IMR-90 (cell line): ENCODE measurements around the gene OSBPL1A. TPM values are rescaled to one million over a fixed set of nuclear protein-coding genes. Genes with fewer than 3 reads are reported as not detected.

ENCODE experiments used
- ATAC-seq: fragments of 200-7000 bp; cut with Tn5 transposase; 2 replicates; pipeline ENCODE4 v1.9.1; 2020; ENCODE audit warnings: low read depth, mild to moderate bottlenecking, moderate library complexity
- BruUV-seq: library from RNA; stranded (reverse); fragments of 400-500 nt; replicated peaks from 2 replicates; lab custom pipeline; 2021; lab: Mats Ljungman, UMichigan
- CTCF ChIA-PET: fragments of 300-600 bp; formaldehyde crosslinking; extraction: SDS; loops from one replicate; lab custom pipeline; 2021; ENCODE audit warnings: antibody characterized with exemption; lab: Yijun Ruan, JAX
- POLR2A ChIA-PET: fragments of 300-600 bp; sonication (Branson Sonifier 250); formaldehyde crosslinking; loops from one replicate; lab custom pipeline; 2022; ENCODE audit warnings: antibody characterized with exemption; ENCODE audit not compliant: unreplicated experiment; lab: Charles Lee
- DNase-seq: peaks from one replicate; pipeline ENCODE4 v3.0.0; 2013
- H2AFZ ChIP-seq: replicated peaks from 2 replicates; pipeline ENCODE3; 2013; ENCODE audit warnings: low read length, mild to moderate bottlenecking; ENCODE audit not compliant: poor library complexity
- H2AK5ac ChIP-seq: 2 replicates; pipeline ENCODE4 v1.6.1; 2013; ENCODE audit warnings: low read depth, low read length, inconsistent platforms
- H2AK9ac ChIP-seq: replicated peaks from 2 replicates; pipeline ENCODE3; 2013; ENCODE audit warnings: mild to moderate bottlenecking, low read depth, low read length, moderate library complexity; ENCODE audit not compliant: poor library complexity
- H2BK120ac ChIP-seq: 2 replicates; pipeline ENCODE4 v1.6.1; 2013; ENCODE audit warnings: low read depth, low read length, inconsistent platforms
- H2BK15ac ChIP-seq: 3 replicates; pipeline ENCODE4 v1.6.1; 2013; ENCODE audit warnings: low read depth, low read length, inconsistent platforms
- H2BK20ac ChIP-seq: 2 replicates; pipeline ENCODE4 v1.6.1; 2013; ENCODE audit warnings: low read depth, mild to moderate bottlenecking, inconsistent platforms, low read length, moderate library complexity
- H2BK5ac ChIP-seq: 2 replicates; pipeline ENCODE4 v1.6.1; 2013; ENCODE audit warnings: mild to moderate bottlenecking, low read depth, low read length, inconsistent platforms; ENCODE audit not compliant: poor library complexity, severe bottlenecking
- H3K14ac ChIP-seq: replicated peaks from 2 replicates; pipeline ENCODE4 v1.6.1; 2013; ENCODE audit warnings: low read depth, low read length, inconsistent platforms
- H3K18ac ChIP-seq: 2 replicates; pipeline ENCODE4 v1.6.1; 2013; ENCODE audit warnings: low read depth, low read length, control low read depth
- H3K23ac ChIP-seq: 2 replicates; pipeline ENCODE4 v1.6.1; 2013; ENCODE audit warnings: low read depth, low read length, inconsistent platforms
- H3K27ac ChIP-seq: 2 replicates; pipeline ENCODE4 v1.5.1; 2013; ENCODE audit warnings: mild to moderate bottlenecking, control low read depth, low read length; ENCODE audit not compliant: insufficient read depth
- H3K27me3 ChIP-seq: 2 replicates; pipeline ENCODE4 v1.6.1; 2013; ENCODE audit warnings: low read length; ENCODE audit not compliant: control insufficient read depth, insufficient read depth
- H3K36me3 ChIP-seq: 2 replicates; pipeline ENCODE4 v1.6.1; 2013; ENCODE audit warnings: low read length, mixed read lengths; ENCODE audit not compliant: control insufficient read depth, insufficient read depth
- H3K4ac ChIP-seq: 2 replicates; pipeline ENCODE4 v1.6.1; 2013; ENCODE audit warnings: low read depth, low read length, inconsistent platforms
- H3K4me1 ChIP-seq: 2 replicates; pipeline ENCODE4 v1.6.1; 2013; ENCODE audit warnings: low read length, mixed read lengths; ENCODE audit not compliant: control insufficient read depth, insufficient read depth
- H3K4me2 ChIP-seq: 2 replicates; pipeline ENCODE4 v1.6.1; 2013; ENCODE audit warnings: low read depth, mild to moderate bottlenecking, control low read depth, low read length, moderate library complexity
- H3K4me3 ChIP-seq: 2 replicates; pipeline ENCODE4 v1.5.1; 2013; ENCODE audit warnings: low read depth, mild to moderate bottlenecking, control low read depth, low read length, moderate library complexity; ENCODE audit not compliant: insufficient read depth
- H3K56ac ChIP-seq: 2 replicates; pipeline ENCODE4 v1.6.1; 2013; ENCODE audit warnings: low read length, inconsistent platforms; ENCODE audit not compliant: insufficient read depth; ENCODE audit errors: extremely low read depth
- H3K79me1 ChIP-seq, 2 experiments: 2 replicates each; pipeline ENCODE4 v1.6.1; 2013; ENCODE audit warnings: low read length in 2 of 2, inconsistent platforms in 1 of 2, low read depth in 1 of 2
- H3K9ac ChIP-seq: 2 replicates; pipeline ENCODE4 v1.6.1; 2013; ENCODE audit warnings: low read depth, low read length, control low read depth
- H3K9me1 ChIP-seq: 2 replicates; pipeline ENCODE4 v1.6.1; 2013; ENCODE audit warnings: low read length, inconsistent platforms; ENCODE audit not compliant: insufficient read depth
- H3K9me3 ChIP-seq: 2 replicates; pipeline ENCODE4 v1.6.1; 2013; ENCODE audit warnings: low read length; ENCODE audit not compliant: control insufficient read depth, insufficient read depth
- H4K20me1 ChIP-seq: 2 replicates; pipeline ENCODE4 v1.6.1; 2013; ENCODE audit warnings: low read length, inconsistent platforms; ENCODE audit not compliant: insufficient read depth
- H4K5ac ChIP-seq: 2 replicates; pipeline ENCODE4 v1.6.1; 2013; ENCODE audit warnings: mild to moderate bottlenecking, low read depth, low read length, control low read depth
- H4K8ac ChIP-seq, 2 experiments: 2 replicates each; pipeline ENCODE4 v1.6.1; 2013; ENCODE audit warnings: low read depth in 2 of 2, low read length in 2 of 2, control low read depth in 1 of 2, inconsistent platforms in 1 of 2
- H4K91ac ChIP-seq: 2 replicates; pipeline ENCODE4 v1.6.1; 2013; ENCODE audit warnings: low read depth, low read length, inconsistent platforms; ENCODE audit not compliant: insufficient read depth
- CEBPB ChIP-seq: IDR thresholded peaks from 2 replicates; pipeline ENCODE4 v1.6.1; 2012; ENCODE audit warnings: low read depth, low read length, improper control_type of control experiment
- CTCF ChIP-seq: conservative IDR thresholded peaks from 2 replicates; pipeline ENCODE4 v1.5.1; 2012; ENCODE audit warnings: mild to moderate bottlenecking, low read depth, low read length, improper control_type of control experiment
- ELK1 ChIP-seq: fragments of 150-350 bp; IDR thresholded peaks from 2 replicates; pipeline ENCODE4 v1.6.1; 2016; ENCODE audit warnings: low read depth, mild to moderate bottlenecking, low read length, moderate library complexity, borderline replicate concordance
- FOS ChIP-seq: fragments of 150-350 bp; IDR thresholded peaks from 2 replicates; pipeline ENCODE4 v1.6.1; 2016; ENCODE audit warnings: low read depth, low read length
- MAFK ChIP-seq: IDR thresholded peaks from 2 replicates; pipeline ENCODE4 v1.6.1; 2012; ENCODE audit warnings: low read depth, low read length, improper control_type of control experiment
- MAZ ChIP-seq: IDR thresholded peaks from 2 replicates; pipeline ENCODE4 v1.6.1; 2012; ENCODE audit warnings: low read depth, mild to moderate bottlenecking, low read length, improper control_type of control experiment, moderate library complexity, borderline replicate concordance
- MXI1 ChIP-seq: IDR thresholded peaks from 2 replicates; pipeline ENCODE4 v1.6.1; 2012; ENCODE audit warnings: low read depth, mild to moderate bottlenecking, low read length, moderate library complexity, borderline replicate concordance
- NFE2L2 ChIP-seq: fragments of 150-350 bp; IDR thresholded peaks from 2 replicates; pipeline ENCODE4 v1.6.1; 2016; ENCODE audit warnings: low read depth, mild to moderate bottlenecking, low read length
- POLR2A ChIP-seq: IDR thresholded peaks from 2 replicates; pipeline ENCODE4 v1.6.1; 2012; ENCODE audit warnings: mild to moderate bottlenecking, low read depth, low read length
- RAD21 ChIP-seq: IDR thresholded peaks from 2 replicates; pipeline ENCODE4 v1.6.1; 2012; ENCODE audit warnings: low read length, improper control_type of control experiment
- RCOR1 ChIP-seq: IDR thresholded peaks from 2 replicates; pipeline ENCODE4 v1.6.1; 2012; ENCODE audit warnings: mild to moderate bottlenecking, low read length, improper control_type of control experiment; ENCODE audit not compliant: insufficient replicate concordance
- RFX5 ChIP-seq: IDR thresholded peaks from 2 replicates; pipeline ENCODE4 v1.8.0; 2012; ENCODE audit warnings: low read depth, mild to moderate bottlenecking, low read length, moderate library complexity
- SMC3 ChIP-seq: fragments of 150-350 bp; IDR thresholded peaks from 2 replicates; pipeline ENCODE4 v1.6.1; 2016; ENCODE audit warnings: low read depth, mild to moderate bottlenecking, antibody characterized with exemption, low read length, moderate library complexity
- WGBS, 2 experiments: methylation state at CpG; one replicate each; pipeline versions ENCODE4 v1.1.5 to v1.1.7; 2013; ENCODE audit warnings: missing lambda C conversion rate in 2 of 2; ENCODE audit not compliant: insufficient read length in 1 of 2; ENCODE audit errors: extremely low coverage in 2 of 2; 5-methylcytosine and 5-hydroxymethylcytosine counted together
- dilution Hi-C: fragments of 300-500 bp; cut with HindIII; formaldehyde crosslinking; loops from one replicate; pipeline ENCODE4 v1.14.3; 2018; ENCODE audit warnings: low sequenced_read_pairs; ENCODE audit not compliant: unreplicated experiment
- in situ Hi-C: fragments of 300-500 bp; cut with MboI; formaldehyde crosslinking; loops from 3 replicates; pipeline ENCODE4 v1.14.3; 2019; ENCODE audit warnings: low sequenced_read_pairs, inconsistent platforms, mixed read lengths
- intact Hi-C: fragments of 100-400 bp; cut with micrococcal nuclease; formaldehyde crosslinking; loops from 2 replicates; pipeline ENCODE4 v1.10.0; 2022
- polyA plus RNA-seq, 3 experiments: library from polyadenylated mRNA; depleted of rRNA; stranded (reverse); fragments of >200 nt; gene quantifications; 2 replicates each; pipeline ENCODE4 v1.2.3, GENCODE V29; 2012; ENCODE audit warnings: low replicate concordance in 1 of 3
- total RNA-seq: library from RNA; depleted of rRNA; stranded (reverse); fragments of >200 nt; gene quantifications from 2 replicates; pipeline ENCODE4 v1.2.3, GENCODE V29; 2012
- TF ChIP-seq, protein P1 (sequence below): fragments of 150-350 bp; IDR thresholded peaks from 2 replicates; pipeline ENCODE4 v1.6.1; 2017; ENCODE audit warnings: mild to moderate bottlenecking, antibody characterized with exemption, low read length, low read depth

OSBPL1A gene
- total and polyA plus RNA-seq, 2 of the 4 experiments (the other 2 are of a cell fraction) = 29.4 to 70.4 TPM

GRCh38 chr18:24344509-24344908, 53.1 kb downstream of the OSBPL1A start:
- Histone ChIP-seq H3K36me3 (no peaks in the 10 kb centered on the region), H3K23ac (no peak overlapping the region), H2AFZ (no peak overlapping the region), H3K27me3 (no peaks in the 10 kb centered on the region), H3K4ac (no peak overlapping the region), H4K20me1 (no peaks in the 10 kb centered on the region), H2BK120ac (peak overlapping the region; percentile 18; the same call in 1 of the 2 replicates), H3K4me2 (no peak overlapping the region), H3K9ac (no peak overlapping the region), H2BK20ac (peak overlapping the region; percentile 67; the same call in 1 of the 2 replicates), H3K14ac (no peak overlapping the region), H2BK5ac (no peak overlapping the region), H3K9me1 (peaks cover 6% of the 10 kb centered on the region), H4K91ac (peak overlapping the region; percentile 15; the same call in 1 of the 2 replicates), H3K56ac (no peak overlapping the region), H2AK5ac (no peak overlapping the region), H3K4me3 (no peak overlapping the region), H2BK15ac (peak overlapping the region; percentile 90; the same call in 1 of the 3 replicates), H3K27ac (no peak overlapping the region), H2AK9ac (no peak overlapping the region), H3K18ac (no peak overlapping the region), H3K9me3 (no peaks in the 10 kb centered on the region), H3K4me1 (peaks cover 2% of the 10 kb centered on the region), H4K8ac (no peak overlapping the region), H4K5ac (no peak overlapping the region), H3K79me1 (peaks cover 0 to 4% of the 10 kb centered on the region in 2 experiments; a peak in 1 of 4 replicates)
- in situ Hi-C loops (no loop called here), intact Hi-C loops (no loop called here), dilution Hi-C loops (no loop called here)
- WGBS, 2 experiments = 100% methylated on average over 2 of the region's 6 CpGs; no CpG with 5 or more reads in 1 of the 2 experiments
- no TSS peak for BruUV-seq
- no peak for DNase-seq
- CTCF ChIA-PET = interaction anchor here (0.8 to 1.7 kb wide), 2 partner anchors 15 to 69 kb away, joined by 3 to 5 read pairs; no protein-coding TSS in a partner anchor
- no peak for TF ChIP-seq POLR2A
- TF ChIP-seq MAFK = no peak
- TF ChIP-seq, protein P1, sequence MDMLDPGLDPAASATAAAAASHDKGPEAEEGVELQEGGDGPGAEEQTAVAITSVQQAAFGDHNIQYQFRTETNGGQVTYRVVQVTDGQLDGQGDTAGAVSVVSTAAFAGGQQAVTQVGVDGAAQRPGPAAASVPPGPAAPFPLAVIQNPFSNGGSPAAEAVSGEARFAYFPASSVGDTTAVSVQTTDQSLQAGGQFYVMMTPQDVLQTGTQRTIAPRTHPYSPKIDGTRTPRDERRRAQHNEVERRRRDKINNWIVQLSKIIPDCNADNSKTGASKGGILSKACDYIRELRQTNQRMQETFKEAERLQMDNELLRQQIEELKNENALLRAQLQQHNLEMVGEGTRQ = no peak
- no peak for TF ChIP-seq MAZ
- TF ChIP-seq NFE2L2 = no peak
- no peak for TF ChIP-seq SMC3
- TF ChIP-seq CEBPB = no peak
- TF ChIP-seq RAD21 = no peak
- no peak for TF ChIP-seq RFX5
- no peak for TF ChIP-seq ELK1
- no peak for TF ChIP-seq MXI1
- no peak for TF ChIP-seq RCOR1
- no peak for TF ChIP-seq CTCF
- TF ChIP-seq FOS = no peak
- ATAC-seq = no peak
- POLR2A ChIA-PET = no interaction called here
